ENCODE measurements around the gene GLTP.

GLTP gene

GRCh38 chr12:109842021-109842420 lies 38.3 kb downstream of the GLTP start:
- DNase-seq (ENCODE audit: low read depth): no peak

GRCh38 chr12:109841356-109841755 lies 39.0 kb downstream of the GLTP start:
- no peak for DNase-seq (ENCODE audit: low read depth)

GRCh38 chr12:109840305-109841074 lies 39.9 kb downstream of the GLTP start:
- no peak for DNase-seq (ENCODE audit: low read depth)

GRCh38 chr12:109839444-109839843 lies 40.9 kb downstream of the GLTP start:
- no peak for DNase-seq (ENCODE audit: low read depth)

- DNase-seq (ENCODE audit: low read depth): no peak
These were observed 43.4 kb downstream of the GLTP start for GRCh38 chr12:109836916-109837315.

- no peak for DNase-seq (ENCODE audit: low read depth)
These were observed 44.5 kb downstream of the GLTP start for GRCh38 chr12:109835827-109836226.

- no peak for DNase-seq (ENCODE audit: low read depth)
These were observed 46.8 kb downstream of the GLTP start, which contains the start of gene TRPV4 for GRCh38 chr12:109833307-109834189. Gene TRPV4, minus strand, starts transcription at chr12:109833398. Its CDS starts 18,602 bp downstream, at chr12:109814796.

- DNase-seq (ENCODE audit: low read depth): no peak
These were observed 47.6 kb downstream of the GLTP start for GRCh38 chr12:109832541-109833306.

- no peak for DNase-seq (ENCODE audit: low read depth)
These were observed 48.4 kb downstream of the GLTP start for GRCh38 chr12:109831929-109832328.

- no peak for DNase-seq (ENCODE audit: low read depth)
These were observed 49.0 kb downstream of the GLTP start for GRCh38 chr12:109831365-109831764.

GRCh38 chr12:109830718-109831117 lies 49.6 kb downstream of the GLTP start:
- DNase-seq (ENCODE audit: low read depth): no peak

GRCh38 chr12:109830267-109830666 lies 50.1 kb downstream of the GLTP start:
- DNase-seq (ENCODE audit: low read depth): no peak

GRCh38 chr12:109829667-109830066 lies 50.7 kb downstream of the GLTP start:
- DNase-seq (ENCODE audit: low read depth): no peak

GRCh38 chr12:109828754-109829511 lies 51.4 kb downstream of the GLTP start:
- DNase-seq (ENCODE audit: low read depth): no peak

- no peak for DNase-seq (ENCODE audit: low read depth)
These were observed 52.5 kb downstream of the GLTP start for GRCh38 chr12:109827566-109828550.

- DNase-seq (ENCODE audit: low read depth): no peak
These were observed 53.3 kb downstream of the GLTP start for GRCh38 chr12:109827080-109827479.

- DNase-seq (ENCODE audit: low read depth): no peak
These were observed 55.6 kb downstream of the GLTP start for GRCh38 chr12:109824731-109825130.

GRCh38 chr12:109822951-109823411 lies 57.4 kb downstream of the GLTP start:
- no peak for DNase-seq (ENCODE audit: low read depth)

GRCh38 chr12:109822416-109822815 lies 57.9 kb downstream of the GLTP start:
- DNase-seq (ENCODE audit: low read depth): no peak

GRCh38 chr12:109821968-109822367 lies 58.4 kb downstream of the GLTP start:
- no peak for DNase-seq (ENCODE audit: low read depth)
